HepG2 (cell line): ENCODE data around the gene TMEM11. TPM values are rescaled to one million over a fixed set of nuclear protein-coding genes. Genes with fewer than 3 reads are reported as not detected.

ENCODE experiments used
- ATAC-seq: fragments of 200-7000 bp; cut with Tn5 transposase; 3 replicates; pipeline ENCODE4 v1.9.1; 2020; ENCODE audit warnings: mild to moderate bottlenecking, moderate library complexity
- BruUV-seq: library from RNA; stranded (reverse); fragments of 400-500 nt; replicated peaks from 2 replicates; lab custom pipeline; 2021; lab: Mats Ljungman, UMichigan
- CTCF ChIA-PET: fragments of 300-600 bp; formaldehyde crosslinking; extraction: SDS; loops from one replicate; lab custom pipeline; 2021; ENCODE audit warnings: low total read pairs, inconsistent platforms, low intra/inter-chr PET ratio; lab: Yijun Ruan, JAX
- POLR2A ChIA-PET: fragments of 350-600 bp; sonication (Branson Sonifier 250); formaldehyde crosslinking; loops from one replicate; lab custom pipeline; 2020; ENCODE audit warnings: antibody characterized with exemption, inconsistent platforms; lab: Yijun Ruan, JAX
- DNase-seq: peaks from one replicate; pipeline ENCODE4 v3.0.0-alpha.2; 2015; ENCODE audit warnings: low spot score
- FAIRE-seq: peaks from 3 replicates; lab custom pipeline; 2011; peaks lifted over from hg19 to GRCh38; lab: Jason Lieb, UNC
- H2AFZ ChIP-seq: one replicate; pipeline ENCODE4 v1.6.1; 2011; ENCODE audit warnings: low read length, inconsistent platforms
- H3K27ac ChIP-seq: fragments of 300-600 bp; 3 replicates; pipeline ENCODE4 v1.8.0; 2011; ENCODE audit warnings: mixed run types, mild to moderate bottlenecking, mixed read lengths, low read length, inconsistent platforms; ENCODE audit not compliant: insufficient read depth; ENCODE audit errors: extremely low read length
- H3K27me3 ChIP-seq, 2 experiments: fragments of 200-600 bp in 1 of 2; 2 replicates in 1 of 2; 3 replicates in 1 of 2; pipeline versions ENCODE4 v1.6.0 to v1.8.0; 2011; ENCODE audit warnings: low read length in 2 of 2, mild to moderate bottlenecking in 2 of 2, moderate library complexity in 2 of 2, inconsistent platforms in 1 of 2; ENCODE audit not compliant: insufficient read depth in 2 of 2, control insufficient read depth in 1 of 2
- H3K36me3 ChIP-seq, 2 experiments: fragments of 200-600 bp in 1 of 2; replicated peaks in 1 of 2; 2 replicates in 1 of 2; 3 replicates in 1 of 2; pipeline versions ENCODE4 v1.5.1 to v1.8.0; 2011; ENCODE audit warnings: low read length in 2 of 2, inconsistent platforms in 1 of 2; ENCODE audit not compliant: insufficient read depth in 2 of 2, control insufficient read depth in 1 of 2
- H3K4me1 ChIP-seq: 2 replicates; pipeline ENCODE4 v1.5.1; 2012; ENCODE audit warnings: low read length, inconsistent platforms; ENCODE audit not compliant: insufficient read depth
- H3K4me2 ChIP-seq: 2 replicates; pipeline ENCODE4 v1.6.0; 2011; ENCODE audit warnings: low read depth, low read length, inconsistent platforms
- H3K4me3 ChIP-seq, 3 experiments: fragments of 200-600 bp in 1 of 3; sonication (generic), shearing (Covaris generic) in 1 of 3; replicated peaks in 1 of 3; 2 replicates each; pipeline ENCODE4 v1.5.1; 2011 to 2016; ENCODE audit warnings: low read length in 3 of 3, inconsistent platforms in 2 of 3, low read depth in 2 of 3, mild to moderate bottlenecking in 2 of 3, control low read depth in 1 of 3, mixed read lengths in 1 of 3; ENCODE audit not compliant: insufficient read depth in 1 of 3
- H3K79me2 ChIP-seq: one replicate; pipeline ENCODE4 v1.6.1; 2011; ENCODE audit warnings: low read length, inconsistent platforms; ENCODE audit not compliant: insufficient read depth
- H3K9ac ChIP-seq: 2 replicates; pipeline ENCODE4 v1.6.0; 2011; ENCODE audit warnings: mild to moderate bottlenecking, low read depth, low read length, inconsistent platforms; ENCODE audit not compliant: insufficient read depth
- H3K9me3 ChIP-seq: 2 replicates; pipeline ENCODE4 v1.5.1; 2012; ENCODE audit warnings: mild to moderate bottlenecking, low read length
- H4K20me1 ChIP-seq: 2 replicates; pipeline ENCODE4 v1.6.0; 2011; ENCODE audit warnings: inconsistent platforms, mild to moderate bottlenecking, low read length, moderate library complexity; ENCODE audit not compliant: insufficient read depth
- ATF7-NPFF ChIP-seq: sonication (generic); formaldehyde crosslinking; IDR thresholded peaks from 2 replicates; pipeline ENCODE4 v1.8.1; 2023; ENCODE audit warnings: mild to moderate bottlenecking, low read depth, missing genetic modification reagents, moderate library complexity
- NR3C1 ChIP-seq: sonication (generic); formaldehyde crosslinking; IDR thresholded peaks from 2 replicates; pipeline ENCODE4 v1.4.0; 2020; ENCODE audit warnings: missing genetic modification reagents
- RAD21 ChIP-seq: fragments of 450-650 bp; formaldehyde crosslinking; IDR thresholded peaks from 2 replicates; pipeline ENCODE4 v1.5.0; 2020; ENCODE audit warnings: mild to moderate bottlenecking
- RFXANK ChIP-seq: IDR thresholded peaks from 2 replicates; pipeline ENCODE4 v1.6.1; 2016
- SMYD3 ChIP-seq: sonication (generic); formaldehyde crosslinking; IDR thresholded peaks from 2 replicates; pipeline ENCODE4 v1.8.1; 2023; ENCODE audit warnings: mild to moderate bottlenecking, missing genetic modification reagents
- ZNF317 ChIP-seq: sonication (generic); formaldehyde crosslinking; IDR thresholded peaks from 2 replicates; pipeline ENCODE4 v1.5.0; 2020; ENCODE audit warnings: mild to moderate bottlenecking, missing genetic modification reagents
- ZNF460 ChIP-seq: sonication (generic); formaldehyde crosslinking; IDR thresholded peaks from 2 replicates; pipeline ENCODE4 v1.5.1; 2020; ENCODE audit warnings: missing genetic modification reagents, mild to moderate bottlenecking, borderline replicate concordance
- ZNF557 ChIP-seq: sonication (generic); formaldehyde crosslinking; IDR thresholded peaks from 2 replicates; pipeline ENCODE4 v1.4.0; 2020; ENCODE audit warnings: missing genetic modification reagents
- ZNF737 ChIP-seq: sonication (generic); formaldehyde crosslinking; IDR thresholded peaks from 2 replicates; pipeline ENCODE4 v1.5.0; 2020; ENCODE audit warnings: missing genetic modification reagents, mild to moderate bottlenecking, borderline replicate concordance
- ZNF75D ChIP-seq: sonication (generic); formaldehyde crosslinking; IDR thresholded peaks from 2 replicates; pipeline ENCODE4 v1.8.1; 2023; ENCODE audit warnings: missing genetic modification reagents, mild to moderate bottlenecking, borderline replicate concordance
- WGBS: methylation state at CpG from one replicate; pipeline ENCODE4 v1.1.6; 2017; ENCODE audit warnings: low lambda C conversion rate; 5-methylcytosine and 5-hydroxymethylcytosine counted together
- in situ Hi-C: cut with HindIII; loops from 2 replicates; pipeline ENCODE4 v1.10.0; 2017; ENCODE audit warnings: low pct_unique_long_range_greater_than_20kb; ENCODE audit not compliant: extremely low pct_ligation_motif_present
- intact Hi-C: fragments of 100-400 bp; cut with micrococcal nuclease; formaldehyde crosslinking; loops from one replicate; pipeline ENCODE4 v1.10.0; 2022; ENCODE audit not compliant: unreplicated experiment
- polyA plus RNA-seq, 8 experiments: library from polyadenylated mRNA; depleted of rRNA in 3 of 8; stranded (reverse) in 7 of 8; unstranded in 1 of 8; fragments of >200 nt; fragmentation: Illumina TruSeq in 4 of 8; extraction: Trizol in 4 of 8; gene quantifications; 2 replicates each; pipeline versions ENCODE4 v1.2.1 to v1.2.3, GENCODE V29; 2011 to 2016; ENCODE audit warnings: low read depth in 4 of 8, missing spikeins in 1 of 8, mixed read lengths in 1 of 8; ENCODE audit not compliant: insufficient read depth in 1 of 8
- total RNA-seq, 5 experiments: library from RNA; depleted of rRNA; stranded (reverse); fragments of >200 nt; fragmentation: Illumina TruSeq; extraction: Trizol; gene quantifications; 2 replicates each; pipeline ENCODE4 v1.2.3, GENCODE V29; 2016; ENCODE audit warnings: low read depth in 1 of 5
- TF ChIP-seq, protein P1 (sequence below): sonication (generic); formaldehyde crosslinking; IDR thresholded peaks from 2 replicates; pipeline ENCODE4 v1.5.1; 2020; ENCODE audit warnings: missing genetic modification reagents, mild to moderate bottlenecking, borderline replicate concordance
- TF ChIP-seq, protein P2 (sequence below): IDR thresholded peaks from 2 replicates; pipeline ENCODE4 v1.6.1; 2016
- TF ChIP-seq, protein P3 (sequence below): sonication (generic); formaldehyde crosslinking; IDR thresholded peaks from 2 replicates; pipeline ENCODE4 v1.5.1; 2020; ENCODE audit warnings: mild to moderate bottlenecking, missing genetic modification reagents
- TF ChIP-seq, protein P4 (sequence below): sonication (generic); formaldehyde crosslinking; IDR thresholded peaks from 2 replicates; pipeline ENCODE4 v1.8.1; 2023; ENCODE audit warnings: mild to moderate bottlenecking, moderate library complexity, missing genetic modification reagents
- TF ChIP-seq, protein P5 (sequence below): sonication (generic); formaldehyde crosslinking; IDR thresholded peaks from 2 replicates; pipeline ENCODE4 v1.4.0; 2020; ENCODE audit warnings: missing genetic modification reagents

TMEM11 gene
- total and polyA plus RNA-seq, 2 of the 13 experiments (the other 11 are each of a cell fraction or from before 2014, with no cell fraction given), result 18.7 to 35.0 TPM

GRCh38 chr17:21210411-21211076, 3.4 kb downstream of the TMEM11 start:
- Histone ChIP-seq H3K79me2 (peaks cover 84% of the 10 kb centered on the region), H4K20me1 (peaks cover 41% of the 10 kb centered on the region), H2AFZ (no peak overlapping the region), H3K4me3 (no peak overlapping the region), H3K27me3 (no peaks in the 10 kb centered on the region; a peak in 1 of 5 replicates), H3K4me2 (no peak overlapping the region), H3K4me1 (peaks cover 34% of the 10 kb centered on the region)
- 90% methylated on average over 11 of the region's 15 CpGs for WGBS
- no peak for DNase-seq
- POLR2A ChIA-PET, result no interaction called here
- BruUV-seq, result no TSS peak
- intact Hi-C loops, result no loop called here
- TF ChIP-seq ATF7-NPFF, result no peak
- no peak for TF ChIP-seq ZNF75D (CRISPR knock-in tag)
- no peak for TF ChIP-seq SMYD3 (CRISPR knock-in tag)
- TF ChIP-seq, protein P1, sequence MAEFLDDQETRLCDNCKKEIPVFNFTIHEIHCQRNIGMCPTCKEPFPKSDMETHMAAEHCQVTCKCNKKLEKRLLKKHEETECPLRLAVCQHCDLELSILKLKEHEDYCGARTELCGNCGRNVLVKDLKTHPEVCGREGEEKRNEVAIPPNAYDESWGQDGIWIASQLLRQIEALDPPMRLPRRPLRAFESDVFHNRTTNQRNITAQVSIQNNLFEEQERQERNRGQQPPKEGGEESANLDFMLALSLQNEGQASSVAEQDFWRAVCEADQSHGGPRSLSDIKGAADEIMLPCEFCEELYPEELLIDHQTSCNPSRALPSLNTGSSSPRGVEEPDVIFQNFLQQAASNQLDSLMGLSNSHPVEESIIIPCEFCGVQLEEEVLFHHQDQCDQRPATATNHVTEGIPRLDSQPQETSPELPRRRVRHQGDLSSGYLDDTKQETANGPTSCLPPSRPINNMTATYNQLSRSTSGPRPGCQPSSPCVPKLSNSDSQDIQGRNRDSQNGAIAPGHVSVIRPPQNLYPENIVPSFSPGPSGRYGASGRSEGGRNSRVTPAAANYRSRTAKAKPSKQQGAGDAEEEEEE (CRISPR knock-in tag), result no peak
- TF ChIP-seq ZNF737 (CRISPR knock-in tag), result no peak
- TF ChIP-seq, protein P2, sequence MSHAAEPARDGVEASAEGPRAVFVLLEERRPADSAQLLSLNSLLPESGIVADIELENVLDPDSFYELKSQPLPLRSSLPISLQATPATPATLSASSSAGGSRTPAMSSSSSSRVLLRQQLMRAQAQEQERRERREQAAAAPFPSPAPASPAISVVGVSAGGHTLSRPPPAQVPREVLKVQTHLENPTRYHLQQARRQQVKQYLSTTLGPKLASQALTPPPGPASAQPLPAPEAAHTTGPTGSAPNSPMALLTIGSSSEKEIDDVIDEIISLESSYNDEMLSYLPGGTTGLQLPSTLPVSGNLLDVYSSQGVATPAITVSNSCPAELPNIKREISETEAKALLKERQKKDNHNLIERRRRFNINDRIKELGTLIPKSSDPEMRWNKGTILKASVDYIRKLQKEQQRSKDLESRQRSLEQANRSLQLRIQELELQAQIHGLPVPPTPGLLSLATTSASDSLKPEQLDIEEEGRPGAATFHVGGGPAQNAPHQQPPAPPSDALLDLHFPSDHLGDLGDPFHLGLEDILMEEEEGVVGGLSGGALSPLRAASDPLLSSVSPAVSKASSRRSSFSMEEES (CRISPR knock-in tag), result no peak
- TF ChIP-seq RAD21, result no peak
- no peak for TF ChIP-seq ZNF557 (CRISPR knock-in tag)
- no peak for TF ChIP-seq ZNF317 (CRISPR knock-in tag)
- no peak for TF ChIP-seq ZNF460
- TF ChIP-seq, protein P3, sequence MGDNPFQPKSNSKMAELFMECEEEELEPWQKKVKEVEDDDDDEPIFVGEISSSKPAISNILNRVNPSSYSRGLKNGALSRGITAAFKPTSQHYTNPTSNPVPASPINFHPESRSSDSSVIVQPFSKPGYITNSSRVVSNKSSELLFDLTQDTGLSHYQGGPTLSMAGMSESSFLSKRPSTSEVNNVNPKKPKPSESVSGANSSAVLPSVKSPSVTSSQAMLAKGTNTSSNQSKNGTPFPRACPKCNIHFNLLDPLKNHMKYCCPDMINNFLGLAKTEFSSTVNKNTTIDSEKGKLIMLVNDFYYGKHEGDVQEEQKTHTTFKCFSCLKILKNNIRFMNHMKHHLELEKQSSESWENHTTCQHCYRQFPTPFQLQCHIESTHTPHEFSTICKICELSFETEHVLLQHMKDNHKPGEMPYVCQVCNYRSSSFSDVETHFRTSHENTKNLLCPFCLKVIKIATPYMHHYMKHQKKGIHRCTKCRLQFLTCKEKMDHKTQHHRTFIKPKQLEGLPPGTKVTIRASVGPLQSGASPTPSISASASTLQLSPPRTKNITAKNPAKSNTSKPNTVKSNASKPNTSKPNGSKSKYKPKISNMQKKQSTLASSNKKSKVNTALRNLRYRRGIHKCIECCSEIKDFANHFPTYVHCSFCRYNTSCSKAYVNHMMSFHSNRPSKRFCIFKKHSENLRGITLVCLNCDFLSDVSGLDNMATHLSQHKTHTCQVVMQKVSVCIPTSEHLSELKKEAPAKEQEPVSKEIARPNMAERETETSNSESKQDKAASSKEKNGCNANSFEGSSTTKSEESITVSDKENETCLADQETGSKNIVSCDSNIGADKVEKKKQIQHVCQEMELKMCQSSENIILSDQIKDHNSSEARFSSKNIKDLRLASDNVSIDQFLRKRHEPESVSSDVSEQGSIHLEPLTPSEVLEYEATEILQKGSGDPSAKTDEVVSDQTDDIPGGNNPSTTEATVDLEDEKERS, result no peak
- TF ChIP-seq RFXANK (CRISPR knock-in tag), result no peak
- TF ChIP-seq, protein P4, sequence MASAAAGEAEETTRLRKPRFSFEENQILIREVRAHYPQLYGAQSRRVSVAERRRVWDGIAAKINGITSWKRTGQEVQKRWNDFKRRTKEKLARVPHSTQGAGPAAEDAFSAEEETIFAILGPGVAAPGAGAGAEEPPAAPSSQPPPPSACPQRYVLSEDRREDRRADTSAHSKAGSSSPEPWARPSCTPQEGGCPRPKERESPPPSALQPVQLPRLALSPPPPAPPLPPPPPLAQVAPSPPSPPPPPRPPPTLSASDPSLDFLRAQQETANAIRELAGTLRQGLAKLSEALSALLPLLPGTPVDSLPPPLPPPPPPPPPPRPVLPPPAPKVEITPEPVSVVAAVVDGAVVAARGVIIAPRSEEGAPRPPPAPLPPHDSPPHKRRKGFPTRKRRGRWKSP (CRISPR knock-in tag), result no peak
- TF ChIP-seq, protein P5, sequence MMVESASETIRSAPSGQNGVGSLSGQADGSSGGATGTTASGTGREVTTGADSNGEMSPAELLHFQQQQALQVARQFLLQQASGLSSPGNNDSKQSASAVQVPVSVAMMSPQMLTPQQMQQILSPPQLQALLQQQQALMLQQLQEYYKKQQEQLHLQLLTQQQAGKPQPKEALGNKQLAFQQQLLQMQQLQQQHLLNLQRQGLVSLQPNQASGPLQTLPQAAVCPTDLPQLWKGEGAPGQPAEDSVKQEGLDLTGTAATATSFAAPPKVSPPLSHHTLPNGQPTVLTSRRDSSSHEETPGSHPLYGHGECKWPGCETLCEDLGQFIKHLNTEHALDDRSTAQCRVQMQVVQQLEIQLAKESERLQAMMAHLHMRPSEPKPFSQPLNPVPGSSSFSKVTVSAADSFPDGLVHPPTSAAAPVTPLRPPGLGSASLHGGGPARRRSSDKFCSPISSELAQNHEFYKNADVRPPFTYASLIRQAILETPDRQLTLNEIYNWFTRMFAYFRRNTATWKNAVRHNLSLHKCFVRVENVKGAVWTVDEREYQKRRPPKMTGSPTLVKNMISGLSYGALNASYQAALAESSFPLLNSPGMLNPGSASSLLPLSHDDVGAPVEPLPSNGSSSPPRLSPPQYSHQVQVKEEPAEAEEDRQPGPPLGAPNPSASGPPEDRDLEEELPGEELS (CRISPR knock-in tag), result no peak
- TF ChIP-seq NR3C1 (CRISPR knock-in tag), result no peak
- TF ChIP-seq, all 625 proteins: peak for 0
- ATAC-seq (no peak), FAIRE-seq (no peak)
- Histone ChIP-seq H3K9me3 (no peaks in the 10 kb centered on the region), H3K9ac (no peak overlapping the region), H3K27ac (no peak overlapping the region), H3K36me3 (peaks cover 8 to 33% of the 10 kb centered on the region in 2 experiments; a peak in 4 of 5 replicates)
- in situ Hi-C loops, result no loop called here
- CTCF ChIA-PET, result no interaction called here
